Neural cell (in vitro differentiated cells): ENCODE measurements around the gene ZNF426. TPM values are rescaled to one million over a fixed set of nuclear protein-coding genes. Genes with fewer than 3 reads are reported as not detected.

ENCODE experiments used
- H2AFZ ChIP-seq: fragments of 200-600, 300-800 bp; sonication (generic), shearing (Covaris generic); 2 replicates; pipeline ENCODE4 v1.6.0; 2014; ENCODE audit warnings: low read depth, mild to moderate bottlenecking, antibody characterized with exemption, low read length, moderate library complexity
- H3F3A ChIP-seq: fragments of 200-600 bp; shearing (Covaris generic); 2 replicates; pipeline ENCODE4 v1.6.1; 2016; ENCODE audit warnings: mild to moderate bottlenecking, moderate library complexity, mixed read lengths, antibody characterized with exemption, low read length; ENCODE audit not compliant: insufficient read depth, poor library complexity, severe bottlenecking
- H3K27ac ChIP-seq: fragments of 200-600, 300-800 bp; sonication (generic), shearing (Covaris generic); 2 replicates; pipeline ENCODE4 v1.5.1; 2014; ENCODE audit warnings: mild to moderate bottlenecking, low read length, moderate library complexity
- H3K27me3 ChIP-seq: fragments of 300-800, 200-600 bp; sonication (generic), shearing (Covaris generic); 2 replicates; pipeline ENCODE4 v1.6.0; 2014; ENCODE audit warnings: mild to moderate bottlenecking, low read depth, low read length, moderate library complexity; ENCODE audit not compliant: insufficient read depth
- H3K36me3 ChIP-seq: fragments of 300-800, 200-600 bp; sonication (generic), shearing (Covaris generic); 2 replicates; pipeline ENCODE4 v1.5.1; 2014; ENCODE audit warnings: mild to moderate bottlenecking, antibody characterized with exemption, low read length, moderate library complexity; ENCODE audit not compliant: insufficient read depth
- H3K4me2 ChIP-seq: fragments of 300-800, 200-600 bp; sonication (generic), shearing (Covaris generic); 2 replicates; pipeline ENCODE4 v1.6.0; 2014; ENCODE audit warnings: mild to moderate bottlenecking, low read length
- H3K4me3 ChIP-seq: fragments of 300-800, 200-600 bp; sonication (generic), shearing (Covaris generic); 2 replicates; pipeline ENCODE4 v1.5.1; 2014; ENCODE audit warnings: mild to moderate bottlenecking, low read length, moderate library complexity
- H3K79me2 ChIP-seq: fragments of 200-600 bp; shearing (Covaris generic); replicated peaks from 2 replicates; pipeline ENCODE4 v1.6.0; 2014; ENCODE audit warnings: mild to moderate bottlenecking, low read length, moderate library complexity; ENCODE audit not compliant: insufficient read depth
- H3K9ac ChIP-seq: fragments of 300-800, 200-600 bp; sonication (generic), shearing (Covaris generic); 2 replicates; pipeline ENCODE4 v1.6.1; 2016; ENCODE audit warnings: mild to moderate bottlenecking, low read length, mixed read lengths
- H3K9me2 ChIP-seq: fragments of 200-600 bp; shearing (Covaris generic); 2 replicates; pipeline ENCODE4 v1.6.1; 2016; ENCODE audit warnings: mild to moderate bottlenecking, low read length, mixed read lengths; ENCODE audit not compliant: insufficient read depth
- H3K9me3 ChIP-seq: fragments of 200-600, 300-800 bp; sonication (generic), shearing (Covaris generic); 2 replicates; pipeline ENCODE4 v1.6.1; 2016; ENCODE audit warnings: mild to moderate bottlenecking, mixed run types, low read length, moderate library complexity, mixed read lengths
- H4K20me1 ChIP-seq: fragments of 200-600 bp; shearing (Covaris generic); 2 replicates; pipeline ENCODE4 v1.6.1; 2016; ENCODE audit warnings: mild to moderate bottlenecking, mixed run types; ENCODE audit not compliant: insufficient read depth
- CTCF ChIP-seq: fragments of 450-650 bp; IDR thresholded peaks from 2 replicates; pipeline ENCODE4 v1.5.1; 2014; ENCODE audit warnings: antibody characterized with exemption, mild to moderate bottlenecking, moderate library complexity; ENCODE audit not compliant: poor library complexity, severe bottlenecking
- EP300 ChIP-seq: fragments of 450-650 bp; conservative IDR thresholded peaks from 2 replicates; pipeline ENCODE4 v1.6.1; 2014; ENCODE audit warnings: antibody characterized with exemption, mild to moderate bottlenecking, moderate library complexity; ENCODE audit not compliant: poor library complexity, severe bottlenecking
- EZH2 ChIP-seq: fragments of 200-600, 300-800 bp; shearing (Covaris generic), sonication (generic); IDR thresholded peaks from 2 replicates; pipeline ENCODE4 v1.6.1; 2014; ENCODE audit warnings: antibody characterized with exemption, low read length, borderline replicate concordance, mild to moderate bottlenecking; ENCODE audit not compliant: insufficient read depth, poor library complexity, severe bottlenecking
- MXI1 ChIP-seq: fragments of 450-650 bp; conservative IDR thresholded peaks from 2 replicates; pipeline ENCODE4 v1.6.1; 2014; ENCODE audit warnings: antibody characterized with exemption, mild to moderate bottlenecking; ENCODE audit not compliant: poor library complexity, severe bottlenecking
- POLR2AphosphoS5 ChIP-seq: IDR thresholded peaks from 2 replicates; pipeline ENCODE4 v1.6.1; 2012
- RAD21 ChIP-seq: fragments of 450-650 bp; conservative IDR thresholded peaks from 2 replicates; pipeline ENCODE4 v1.6.1; 2014; ENCODE audit warnings: antibody characterized with exemption, mild to moderate bottlenecking, moderate library complexity
- SMC3 ChIP-seq: fragments of 450-650 bp; conservative IDR thresholded peaks from 2 replicates; pipeline ENCODE4 v1.6.1; 2014; ENCODE audit warnings: antibody characterized with exemption, mild to moderate bottlenecking, moderate library complexity; ENCODE audit not compliant: poor library complexity
- TAF1 ChIP-seq: IDR thresholded peaks from 2 replicates; pipeline ENCODE4 v1.6.1; 2012; ENCODE audit warnings: low read depth
- polyA plus RNA-seq: library from polyadenylated mRNA; depleted of rRNA; stranded (reverse); fragments of >200 nt; gene quantifications from 2 replicates; pipeline ENCODE4 v1.2.3, GENCODE V29; 2014
- TF ChIP-seq, protein P1 (sequence below): IDR thresholded peaks from 2 replicates; pipeline ENCODE4 v1.6.1; 2012; ENCODE audit warnings: borderline replicate concordance

Gene ZNF426
- polyA plus RNA-seq, 1 donor from 2014 or later: 14.3 TPM

GRCh38 chr19:9487016-9487415 is 51.4 kb downstream of the ZNF426 start:
- H3K9me3 ChIP-seq: no peaks in the 10 kb centered on the region

DNA sequence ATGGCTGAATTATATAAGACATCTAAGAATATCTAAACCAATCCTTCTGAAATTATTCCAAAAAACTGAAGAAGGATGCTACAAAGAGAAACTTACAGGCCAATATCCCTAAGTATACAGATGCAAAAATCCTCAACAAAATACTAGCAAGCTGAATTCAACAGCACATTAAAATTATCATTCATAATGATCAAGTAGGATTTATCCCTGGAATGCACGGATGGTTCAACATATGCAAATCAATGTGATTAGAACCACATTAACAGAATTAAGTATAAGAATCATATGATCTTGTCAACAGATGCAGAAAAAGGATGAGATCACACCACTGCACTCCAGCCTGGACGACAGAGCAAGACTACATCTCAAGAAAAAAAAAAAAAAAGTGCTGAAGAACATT is 53.3 kb downstream of the ZNF426 start:
- Histone ChIP-seq H3K27me3 (no peaks in the 10 kb centered on the region), H3K9me3 (no peaks in the 10 kb centered on the region), H3F3A (no peaks in the 10 kb centered on the region), H3K4me2 (no peak overlapping the region), H3K79me2 (no peaks in the 10 kb centered on the region), H4K20me1 (no peaks in the 10 kb centered on the region), H3K4me3 (no peak overlapping the region), H3K9me2 (no peaks in the 10 kb centered on the region), H2AFZ (no peak overlapping the region), H3K27ac (no peak overlapping the region), H3K9ac (no peak overlapping the region), H3K36me3 (no peaks in the 10 kb centered on the region)
- TF ChIP-seq SMC3: no peak
- TF ChIP-seq CTCF: no peak
- no peak for TF ChIP-seq RAD21
- TF ChIP-seq EZH2: no peak
- TF ChIP-seq EP300: no peak
- TF ChIP-seq POLR2AphosphoS5: no peak
- TF ChIP-seq, protein P1, sequence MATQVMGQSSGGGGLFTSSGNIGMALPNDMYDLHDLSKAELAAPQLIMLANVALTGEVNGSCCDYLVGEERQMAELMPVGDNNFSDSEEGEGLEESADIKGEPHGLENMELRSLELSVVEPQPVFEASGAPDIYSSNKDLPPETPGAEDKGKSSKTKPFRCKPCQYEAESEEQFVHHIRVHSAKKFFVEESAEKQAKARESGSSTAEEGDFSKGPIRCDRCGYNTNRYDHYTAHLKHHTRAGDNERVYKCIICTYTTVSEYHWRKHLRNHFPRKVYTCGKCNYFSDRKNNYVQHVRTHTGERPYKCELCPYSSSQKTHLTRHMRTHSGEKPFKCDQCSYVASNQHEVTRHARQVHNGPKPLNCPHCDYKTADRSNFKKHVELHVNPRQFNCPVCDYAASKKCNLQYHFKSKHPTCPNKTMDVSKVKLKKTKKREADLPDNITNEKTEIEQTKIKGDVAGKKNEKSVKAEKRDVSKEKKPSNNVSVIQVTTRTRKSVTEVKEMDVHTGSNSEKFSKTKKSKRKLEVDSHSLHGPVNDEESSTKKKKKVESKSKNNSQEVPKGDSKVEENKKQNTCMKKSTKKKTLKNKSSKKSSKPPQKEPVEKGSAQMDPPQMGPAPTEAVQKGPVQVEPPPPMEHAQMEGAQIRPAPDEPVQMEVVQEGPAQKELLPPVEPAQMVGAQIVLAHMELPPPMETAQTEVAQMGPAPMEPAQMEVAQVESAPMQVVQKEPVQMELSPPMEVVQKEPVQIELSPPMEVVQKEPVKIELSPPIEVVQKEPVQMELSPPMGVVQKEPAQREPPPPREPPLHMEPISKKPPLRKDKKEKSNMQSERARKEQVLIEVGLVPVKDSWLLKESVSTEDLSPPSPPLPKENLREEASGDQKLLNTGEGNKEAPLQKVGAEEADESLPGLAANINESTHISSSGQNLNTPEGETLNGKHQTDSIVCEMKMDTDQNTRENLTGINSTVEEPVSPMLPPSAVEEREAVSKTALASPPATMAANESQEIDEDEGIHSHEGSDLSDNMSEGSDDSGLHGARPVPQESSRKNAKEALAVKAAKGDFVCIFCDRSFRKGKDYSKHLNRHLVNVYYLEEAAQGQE: no peak
- no peak for TF ChIP-seq MXI1
- no peak for TF ChIP-seq TAF1

More at GRCh38 chr19:9487016-9487415, 51.4 kb downstream of the ZNF426 start:
- no peaks in the 10 kb centered on the region for H3F3A ChIP-seq
- TF ChIP-seq EZH2: no peak
- TF ChIP-seq SMC3: no peak
- no peak for TF ChIP-seq MXI1
- TF ChIP-seq RAD21: no peak
- TF ChIP-seq EP300: no peak
- TF ChIP-seq CTCF: no peak
- TF ChIP-seq POLR2AphosphoS5: no peak
- no peak for TF ChIP-seq TAF1
- TF ChIP-seq, protein P1: no peak
- H3K9ac ChIP-seq: no peak overlapping the region
- no peaks in the 10 kb centered on the region for H3K9me2 ChIP-seq
- H3K79me2 ChIP-seq: no peaks in the 10 kb centered on the region
- no peak overlapping the region for H2AFZ ChIP-seq
- H3K36me3 ChIP-seq: no peaks in the 10 kb centered on the region
- no peak overlapping the region for H3K27ac ChIP-seq
- no peaks in the 10 kb centered on the region for H4K20me1 ChIP-seq
- no peak overlapping the region for H3K4me3 ChIP-seq
- no peak overlapping the region for H3K4me2 ChIP-seq
- no peaks in the 10 kb centered on the region for H3K27me3 ChIP-seq
